Endodermal cell (in vitro differentiated cells): ENCODE data around the gene SKA3. TPM values are rescaled to one million over a fixed set of nuclear protein-coding genes. Genes with fewer than 3 reads are reported as not detected.
"Not testable (repeated sequence)": the region's sequence is repeated elsewhere in the genome, so short reads cannot be mapped to it uniquely, and the experiment has no call there.

ENCODE experiments used
- DNase-seq: peaks from one replicate; pipeline ENCODE4 v3.0.0-alpha.2; 2017
- H3K27ac ChIP-seq: 2 replicates; pipeline ENCODE4 v1.5.1; 2013; ENCODE audit warnings: mild to moderate bottlenecking, low read depth, low read length, moderate library complexity
- H3K27me3 ChIP-seq: 2 replicates; pipeline ENCODE4 v1.6.1; 2013; ENCODE audit warnings: mild to moderate bottlenecking, low read length, moderate library complexity; ENCODE audit not compliant: insufficient read depth, control insufficient read depth, poor library complexity, severe bottlenecking
- H3K36me3 ChIP-seq: 2 replicates; pipeline ENCODE4 v1.7.0; 2013; ENCODE audit warnings: mild to moderate bottlenecking, low read length, moderate library complexity; ENCODE audit not compliant: control insufficient read depth, insufficient read depth
- H3K4me1 ChIP-seq: one replicate; pipeline ENCODE4 v1.7.0; 2013; ENCODE audit warnings: low read length; ENCODE audit not compliant: control insufficient read depth, insufficient read depth
- H3K4me3 ChIP-seq: 2 replicates; pipeline ENCODE4 v1.5.1; 2013; ENCODE audit warnings: mild to moderate bottlenecking, low read length, moderate library complexity
- H3K9ac ChIP-seq: 2 replicates; pipeline ENCODE4 v1.6.1; 2013; ENCODE audit warnings: mild to moderate bottlenecking, low read length, moderate library complexity; ENCODE audit not compliant: poor library complexity, severe bottlenecking; ENCODE audit errors: extremely low read depth
- H3K9me3 ChIP-seq: 2 replicates; pipeline ENCODE4 v1.6.1; 2013; ENCODE audit warnings: mild to moderate bottlenecking, low read length, moderate library complexity; ENCODE audit not compliant: control insufficient read depth
- H3K27ac Mint-ChIP-seq: 2 replicates; pipeline ENCODE4 v1.8.0; 2020; ENCODE audit warnings: mixed read lengths
- H3K27me3 Mint-ChIP-seq: 2 replicates; pipeline ENCODE4 v1.8.0; 2021; ENCODE audit warnings: mild to moderate bottlenecking, mixed read lengths; ENCODE audit not compliant: insufficient read depth
- H3K36me3 Mint-ChIP-seq: 2 replicates; pipeline ENCODE4 v1.8.0; 2020; ENCODE audit warnings: low read depth, mixed read lengths
- H3K4me1 Mint-ChIP-seq: 2 replicates; pipeline ENCODE4 v1.8.0; 2020; ENCODE audit warnings: mixed read lengths
- H3K4me3 Mint-ChIP-seq: 2 replicates; pipeline ENCODE4 v1.8.0; 2020; ENCODE audit warnings: mild to moderate bottlenecking, moderate library complexity, mixed read lengths
- H3K9me3 Mint-ChIP-seq: 2 replicates; pipeline ENCODE4 v1.8.0; 2020; ENCODE audit warnings: mild to moderate bottlenecking, mixed read lengths
- CTCF ChIP-seq: fragments of 200-600 bp; sonication (generic); conservative IDR thresholded peaks from 2 replicates; pipeline ENCODE4 v1.5.0; 2021; ENCODE audit warnings: antibody characterized with exemption, mild to moderate bottlenecking
- WGBS, 2 experiments: methylation state at CpG; one replicate each; pipeline versions ENCODE4 v1.1.5 to v1.1.7; 2013; ENCODE audit warnings: missing lambda C conversion rate in 2 of 2, mixed read lengths in 1 of 2; ENCODE audit not compliant: insufficient coverage in 1 of 2, insufficient read length in 1 of 2; 5-methylcytosine and 5-hydroxymethylcytosine counted together
- total RNA-seq, 2 donors: library from RNA; stranded (reverse); fragmentation: NEBNext Ultra II Directional in 1 of 2; extraction: Animal tissue kit (Norgen Biotek cat#: 25700) in 1 of 2; gene quantifications; 2 replicates in 1 of 2; 3 replicates in 1 of 2; pipeline ENCODE4 v1.2.1, GENCODE V29; 2021

Gene SKA3
- total RNA-seq, 2 donors from 2014 or later: 24.1 to 35.3 TPM

- peaks cover 15% of the 10 kb centered on the region for H3K36me3 Mint-ChIP-seq
- no peak for TF ChIP-seq CTCF
- 90 to 96% methylated on average over 5 of the region's 5 CpGs for WGBS, 2 experiments
- H3K9me3 Mint-ChIP-seq: peaks cover 14% of the 10 kb centered on the region
- no peak for DNase-seq
- no peak overlapping the region for H3K4me3 ChIP-seq
- H3K9ac ChIP-seq: no peak overlapping the region
- H3K9me3 ChIP-seq: no peaks in the 10 kb centered on the region
- H3K27me3 ChIP-seq: no peaks in the 10 kb centered on the region
- peaks cover 4% of the 10 kb centered on the region for H3K36me3 ChIP-seq
- peaks cover 9% of the 10 kb centered on the region for H3K4me1 Mint-ChIP-seq
- no peak overlapping the region for H3K27ac ChIP-seq
- H3K4me1 ChIP-seq: no peaks in the 10 kb centered on the region
- no peaks in the 10 kb centered on the region for H3K27me3 Mint-ChIP-seq
- H3K27ac Mint-ChIP-seq: no peak overlapping the region
- H3K4me3 Mint-ChIP-seq: no peak overlapping the region
Observed at GRCh38 chr13:21137696-21138095, 38.7 kb downstream of the SKA3 start.

GRCh38 chr13:21135833-21136232 is 40.5 kb downstream of the SKA3 start:
- not testable (repeated sequence) for H3K4me3 ChIP-seq, DNase-seq, H3K36me3 ChIP-seq, H3K27me3 Mint-ChIP-seq, H3K4me3 Mint-ChIP-seq, H3K9me3 ChIP-seq, H3K36me3 Mint-ChIP-seq, H3K4me1 Mint-ChIP-seq, H3K27ac ChIP-seq, H3K9ac ChIP-seq, H3K4me1 ChIP-seq, H3K27ac Mint-ChIP-seq, H3K27me3 ChIP-seq
- 91 to 94% methylated on average over 5 to 6 of the region's 6 CpGs for WGBS, 2 experiments
- peaks cover 14% of the 10 kb centered on the region for H3K9me3 Mint-ChIP-seq

- no peak overlapping the region for H3K4me3 Mint-ChIP-seq
- H3K9me3 Mint-ChIP-seq: peaks cover 19% of the 10 kb centered on the region
- peaks cover under 1% of the 10 kb centered on the region for H3K4me1 Mint-ChIP-seq
- Histone ChIP-seq H3K36me3 (no peaks in the 10 kb centered on the region), H3K4me1 (no peaks in the 10 kb centered on the region), H3K27me3 (no peaks in the 10 kb centered on the region), H3K9me3 (no peaks in the 10 kb centered on the region), H3K4me3 (no peak overlapping the region), H3K9ac (no peak overlapping the region), H3K27ac (no peak overlapping the region)
- H3K36me3 Mint-ChIP-seq: peaks cover 3% of the 10 kb centered on the region
- WGBS, 2 experiments: 82 to 83% methylated on average over 3 to 4 of the region's 5 CpGs
- no peak overlapping the region for H3K27ac Mint-ChIP-seq
- no peak for TF ChIP-seq CTCF
- H3K27me3 Mint-ChIP-seq: no peaks in the 10 kb centered on the region
- DNase-seq: no peak
Observed at GRCh38 chr13:21134475-21134874, 41.9 kb downstream of the SKA3 start.

GRCh38 chr13:21133077-21133476 is 43.3 kb downstream of the SKA3 start:
- H3K9ac ChIP-seq: no peak overlapping the region
- Mint-ChIP-seq H3K4me1 (no peaks in the 10 kb centered on the region), H3K36me3 (peaks cover 3% of the 10 kb centered on the region), H3K4me3 (no peak overlapping the region), H3K27me3 (no peaks in the 10 kb centered on the region), H3K9me3 (peaks cover 19% of the 10 kb centered on the region), H3K27ac (no peak overlapping the region)
- no peak overlapping the region for H3K4me3 ChIP-seq
- H3K9me3 ChIP-seq: no peaks in the 10 kb centered on the region
- 91 to 95% methylated on average over 3 of the region's 3 CpGs for WGBS, 2 experiments
- no peaks in the 10 kb centered on the region for H3K27me3 ChIP-seq
- H3K27ac ChIP-seq: no peak overlapping the region
- no peak for TF ChIP-seq CTCF
- H3K36me3 ChIP-seq: no peaks in the 10 kb centered on the region
- DNase-seq: no peak
- no peaks in the 10 kb centered on the region for H3K4me1 ChIP-seq
